Neuron (in vitro differentiated cells): Measurements from ENCODE around the gene PRIMA1.

Source experiments
- H2AFZ ChIP-seq: one replicate; pipeline ENCODE4 v1.6.1; 2013; ENCODE audit warnings: low read depth, mild to moderate bottlenecking, inconsistent platforms, low read length, moderate library complexity
- H3K27me3 ChIP-seq: one replicate; pipeline ENCODE4 v1.6.1; 2013; ENCODE audit warnings: low read length; ENCODE audit not compliant: insufficient read depth
- H3K36me3 ChIP-seq: one replicate; pipeline ENCODE4 v1.6.1; 2013; ENCODE audit warnings: low read length; ENCODE audit not compliant: insufficient read depth
- H3K4me1 ChIP-seq: one replicate; pipeline ENCODE4 v1.6.1; 2013; ENCODE audit warnings: low read length; ENCODE audit not compliant: insufficient read depth
- H3K4me3 ChIP-seq: 2 replicates; pipeline ENCODE4 v1.5.1; 2013; ENCODE audit warnings: mild to moderate bottlenecking, low read length, moderate library complexity
- H3K9me3 ChIP-seq: one replicate; pipeline ENCODE4 v1.6.1; 2013; ENCODE audit warnings: low read length

Gene PRIMA1

GRCh38 chr14:93682459-93682858 lies 105.8 kb downstream of the PRIMA1 start:
- Histone ChIP-seq H3K4me3 (no peak overlapping the region), H3K27me3 (no peaks in the 10 kb centered on the region), H3K9me3 (no peaks in the 10 kb centered on the region), H3K4me1 (peaks cover 20% of the 10 kb centered on the region), H3K36me3 (no peaks in the 10 kb centered on the region), H2AFZ (no peak overlapping the region)

- H3K9me3 ChIP-seq = no peaks in the 10 kb centered on the region
These were observed 111.8 kb downstream of the PRIMA1 start for GRCh38 chr14:93676416-93676958.

GRCh38 chr14:93675651-93676050 lies 112.6 kb downstream of the PRIMA1 start:
- H3K9me3 ChIP-seq = no peaks in the 10 kb centered on the region
- no peaks in the 10 kb centered on the region for H3K27me3 ChIP-seq
- H3K36me3 ChIP-seq = no peaks in the 10 kb centered on the region
- H3K4me1 ChIP-seq = no peaks in the 10 kb centered on the region
- H3K4me3 ChIP-seq = no peak overlapping the region
- H2AFZ ChIP-seq = no peak overlapping the region

More at GRCh38 chr14:93676416-93676958, 111.8 kb downstream of the PRIMA1 start:
- Histone ChIP-seq H3K27me3 (no peaks in the 10 kb centered on the region), H2AFZ (no peak overlapping the region), H3K4me1 (no peaks in the 10 kb centered on the region), H3K4me3 (no peak overlapping the region), H3K36me3 (no peaks in the 10 kb centered on the region)

GRCh38 chr14:93674343-93674742 lies 113.9 kb downstream of the PRIMA1 start:
- no peaks in the 10 kb centered on the region for H3K36me3 ChIP-seq
- no peaks in the 10 kb centered on the region for H3K27me3 ChIP-seq
- H3K4me3 ChIP-seq = no peak overlapping the region
- H3K4me1 ChIP-seq = no peaks in the 10 kb centered on the region
- H3K9me3 ChIP-seq = no peaks in the 10 kb centered on the region
- no peak overlapping the region for H2AFZ ChIP-seq

DNA sequence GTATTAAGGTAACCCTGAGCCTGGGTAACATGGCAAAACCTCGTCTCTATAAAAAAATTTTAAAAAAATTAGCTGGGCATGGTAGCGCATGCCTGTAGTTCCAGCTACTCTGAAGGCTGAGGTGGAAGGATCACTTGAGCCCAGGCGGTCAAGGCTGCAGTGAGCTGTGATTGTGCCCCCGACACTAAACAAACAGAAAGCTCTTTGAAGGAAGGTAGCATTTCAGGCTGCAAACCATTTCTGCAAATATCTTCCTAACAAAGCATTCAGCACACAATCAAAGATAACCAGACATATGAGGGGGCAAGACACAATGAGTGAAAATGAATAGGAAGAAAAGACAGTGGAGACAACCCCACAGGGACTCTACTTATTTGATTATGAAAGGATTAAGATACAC lies 118.7 kb downstream of the PRIMA1 start:
- no peak overlapping the region for H3K4me3 ChIP-seq
- no peaks in the 10 kb centered on the region for H3K36me3 ChIP-seq
- H2AFZ ChIP-seq = no peak overlapping the region
- no peaks in the 10 kb centered on the region for H3K27me3 ChIP-seq
- H3K4me1 ChIP-seq = no peaks in the 10 kb centered on the region
- H3K9me3 ChIP-seq = no peaks in the 10 kb centered on the region
